ENCODE measurements around the gene LDLRAD3. TPM values are rescaled to one million over a fixed set of nuclear protein-coding genes. Genes with fewer than 3 reads are reported as not detected.
"Not testable (repeated sequence)": the region's sequence is repeated elsewhere in the genome, so short reads cannot be mapped to it uniquely, and the experiment has no call there.

The LDLRAD3 gene
- total RNA-seq, 2 donors from 2014 or later: 30.8 to 42.5 TPM

DNA sequence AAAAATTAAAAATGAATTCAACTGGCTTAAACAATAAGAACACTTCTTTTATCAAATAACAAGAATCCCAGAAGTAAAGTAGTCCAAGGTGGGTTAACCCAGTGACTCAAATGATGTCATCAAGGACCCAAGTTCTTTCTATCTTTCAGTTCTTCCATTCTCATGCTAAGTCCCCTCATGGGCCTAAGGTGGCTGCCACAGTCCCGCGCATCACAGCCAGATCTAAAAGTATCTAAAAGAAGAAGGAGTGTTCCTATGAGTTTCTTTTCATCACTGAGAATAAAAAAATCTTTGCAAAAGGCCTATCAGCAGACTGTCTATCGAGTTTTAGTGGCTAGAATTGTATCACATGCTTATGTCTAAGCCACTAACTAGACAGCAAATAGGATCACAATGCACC is 37.2 kb upstream of the LDLRAD3 start:
- 86% methylated on average over 3 of the region's 3 CpGs for WGBS
- intact Hi-C loops (cut with DNase I): no loop called here

DNA sequence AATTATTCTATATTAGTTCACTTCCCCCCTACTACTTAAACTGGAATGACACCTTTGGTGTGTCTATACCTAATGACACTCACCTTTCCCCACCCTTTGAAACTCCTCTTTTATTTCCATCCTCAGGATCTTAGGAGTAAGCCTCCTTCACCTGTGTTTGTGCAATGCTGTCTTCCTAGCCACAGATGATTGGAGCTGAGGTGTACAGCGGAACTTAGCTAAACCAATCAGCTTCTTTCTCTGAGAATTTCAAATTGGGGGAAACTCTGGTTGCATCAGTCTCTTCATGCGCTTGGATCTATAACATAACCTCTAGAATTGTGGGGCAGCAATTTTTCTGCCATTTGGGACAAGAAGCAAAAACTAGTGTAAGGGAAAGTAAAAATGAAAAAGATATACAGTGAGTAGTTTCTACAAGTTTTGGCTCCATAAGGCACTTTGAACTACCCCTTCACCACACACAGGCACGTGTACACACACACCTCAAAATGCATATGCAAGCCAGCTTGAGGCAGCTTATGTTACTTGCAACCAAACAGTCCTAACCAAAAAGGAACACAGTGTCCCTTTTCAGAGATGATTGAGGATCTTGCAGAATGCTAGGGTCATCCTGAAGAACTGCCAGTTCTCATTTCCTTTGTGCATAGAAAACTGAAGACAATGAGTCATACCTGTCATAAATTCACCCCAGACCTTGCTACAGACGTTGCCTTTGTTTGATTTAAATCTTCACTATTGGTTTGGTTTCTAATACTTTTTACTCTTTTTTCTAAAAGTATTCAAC is 36.0 kb upstream of the LDLRAD3 start:
- intact Hi-C loops (cut with DNase I): no loop called here
- Histone ChIP-seq H3K4me3 (no peak overlapping the region), H3K27ac (peak overlapping the region; percentile 75 to 86), H3K4me1 (replicated peaks) (peaks cover 5% of the 10 kb centered on the region), H3K27me3 (replicated peaks; ENCODE audit: insufficient read depth) (no peaks in the 10 kb centered on the region), H3K36me3 (no peaks in the 10 kb centered on the region), H3K9me3 (no peaks in the 10 kb centered on the region)
- TF ChIP-seq POLR2AphosphoS5 (IDR thresholded peaks at IDR 0.05) (peak; percentile 99), POLR2A (IDR thresholded peaks at IDR 0.05) (no peak)
- 35% methylated on average over 4 of the region's 4 CpGs for WGBS
- DNase-seq (ENCODE audit: low spot score): peak; percentile 90

More for the DNA sequence above, 37.2 kb upstream of the LDLRAD3 start:
- peak overlapping the region in 1 of 2 donors; percentile 86 for H3K27ac ChIP-seq
- no peaks in the 10 kb centered on the region for H3K27me3 ChIP-seq (replicated peaks; ENCODE audit: insufficient read depth)
- H3K4me3 ChIP-seq: no peak overlapping the region
- no peak for DNase-seq (ENCODE audit: low spot score)
- peaks cover 5% of the 10 kb centered on the region for H3K4me1 ChIP-seq (replicated peaks)
- H3K36me3 ChIP-seq: no peaks in the 10 kb centered on the region
- TF ChIP-seq, protein P1, sequence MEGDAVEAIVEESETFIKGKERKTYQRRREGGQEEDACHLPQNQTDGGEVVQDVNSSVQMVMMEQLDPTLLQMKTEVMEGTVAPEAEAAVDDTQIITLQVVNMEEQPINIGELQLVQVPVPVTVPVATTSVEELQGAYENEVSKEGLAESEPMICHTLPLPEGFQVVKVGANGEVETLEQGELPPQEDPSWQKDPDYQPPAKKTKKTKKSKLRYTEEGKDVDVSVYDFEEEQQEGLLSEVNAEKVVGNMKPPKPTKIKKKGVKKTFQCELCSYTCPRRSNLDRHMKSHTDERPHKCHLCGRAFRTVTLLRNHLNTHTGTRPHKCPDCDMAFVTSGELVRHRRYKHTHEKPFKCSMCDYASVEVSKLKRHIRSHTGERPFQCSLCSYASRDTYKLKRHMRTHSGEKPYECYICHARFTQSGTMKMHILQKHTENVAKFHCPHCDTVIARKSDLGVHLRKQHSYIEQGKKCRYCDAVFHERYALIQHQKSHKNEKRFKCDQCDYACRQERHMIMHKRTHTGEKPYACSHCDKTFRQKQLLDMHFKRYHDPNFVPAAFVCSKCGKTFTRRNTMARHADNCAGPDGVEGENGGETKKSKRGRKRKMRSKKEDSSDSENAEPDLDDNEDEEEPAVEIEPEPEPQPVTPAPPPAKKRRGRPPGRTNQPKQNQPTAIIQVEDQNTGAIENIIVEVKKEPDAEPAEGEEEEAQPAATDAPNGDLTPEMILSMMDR (IDR thresholded peaks at IDR 0.05): no peak
- TF ChIP-seq POLR2A (IDR thresholded peaks at IDR 0.05): no peak
- TF ChIP-seq POLR2AphosphoS5 (IDR thresholded peaks at IDR 0.05): no peak
- H3K9me3 ChIP-seq: no peaks in the 10 kb centered on the region

DNA sequence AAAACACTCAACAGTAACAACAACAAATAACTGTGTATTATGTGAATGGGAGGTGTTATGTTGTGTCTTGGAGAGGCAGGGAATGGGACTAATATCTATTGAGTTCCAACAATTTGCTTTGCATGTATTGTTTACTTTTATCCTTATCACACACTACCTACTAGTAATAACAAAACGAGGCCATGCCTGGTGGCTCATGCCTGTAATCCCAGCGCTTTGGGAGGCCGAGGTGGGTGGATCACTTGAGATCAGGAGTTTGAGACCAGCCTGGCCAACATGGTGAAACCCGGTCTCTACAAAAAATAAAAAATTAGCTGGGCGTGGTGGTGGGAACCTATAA is 35.5 kb upstream of the LDLRAD3 start:
- DNase-seq (ENCODE audit: low spot score): peak; percentile 31

DNA sequence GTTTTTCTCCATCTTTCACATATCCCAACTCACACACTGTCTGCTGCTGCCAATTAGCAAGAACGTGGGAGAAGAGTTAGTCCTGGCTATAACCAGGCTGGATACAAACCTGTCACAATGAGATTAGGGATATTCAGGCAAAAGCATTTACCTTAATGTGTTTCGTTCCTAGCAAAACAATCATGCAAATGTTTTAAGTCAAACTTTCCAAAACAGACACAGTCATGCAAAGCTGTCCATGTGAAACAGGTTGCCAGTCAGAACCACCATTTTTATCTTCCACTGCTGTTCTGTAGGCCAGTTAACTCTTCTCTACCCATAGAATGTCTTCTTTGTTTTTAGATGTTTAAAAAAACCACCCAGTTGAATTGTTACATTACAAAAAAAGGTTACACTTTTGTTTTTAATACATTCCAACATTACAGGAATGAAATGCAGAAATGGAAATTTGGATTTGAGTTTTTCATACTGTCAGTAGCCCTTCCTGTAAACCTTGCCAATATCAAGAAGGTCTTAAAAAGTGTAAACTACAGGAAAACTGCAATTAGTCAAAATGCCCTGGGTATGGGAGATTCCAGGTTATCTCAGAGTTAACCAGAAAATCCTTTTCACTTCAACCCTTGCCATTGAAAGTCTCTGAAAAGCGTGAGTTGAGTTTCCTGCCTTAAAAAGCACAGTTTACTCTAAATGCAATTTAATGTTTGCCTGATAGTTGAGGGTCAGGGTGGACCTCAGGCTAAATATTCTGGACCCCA is 34.2 kb upstream of the LDLRAD3 start:
- Histone ChIP-seq H3K27me3 (replicated peaks; ENCODE audit: insufficient read depth) (no peaks in the 10 kb centered on the region), H3K4me3 (no peak overlapping the region), H3K27ac (peak overlapping the region; percentile 75 to 86), H3K36me3 (no peaks in the 10 kb centered on the region), H3K9me3 (no peaks in the 10 kb centered on the region), H3K4me1 (replicated peaks) (peaks cover 5% of the 10 kb centered on the region)
- 60% methylated on average over 3 of the region's 3 CpGs for WGBS
- TF ChIP-seq, protein P1 (IDR thresholded peaks at IDR 0.05): no peak
- TF ChIP-seq POLR2AphosphoS5 (IDR thresholded peaks at IDR 0.05): no peak
- no peak for TF ChIP-seq POLR2A (IDR thresholded peaks at IDR 0.05)
- DNase-seq (ENCODE audit: low spot score): no peak
- intact Hi-C loops (cut with DNase I): no loop called here

More for the DNA sequence above, 35.5 kb upstream of the LDLRAD3 start:
- H3K4me3 ChIP-seq; H3K9me3 ChIP-seq; H3K4me1 ChIP-seq (replicated peaks); H3K36me3 ChIP-seq; H3K27me3 ChIP-seq (replicated peaks; ENCODE audit: insufficient read depth); intact Hi-C loops (cut with DNase I): not testable (repeated sequence)
- WGBS: 50% methylated on average over 5 of the region's 5 CpGs
- H3K27ac ChIP-seq: peak overlapping the region; percentile 75 to 86

DNA sequence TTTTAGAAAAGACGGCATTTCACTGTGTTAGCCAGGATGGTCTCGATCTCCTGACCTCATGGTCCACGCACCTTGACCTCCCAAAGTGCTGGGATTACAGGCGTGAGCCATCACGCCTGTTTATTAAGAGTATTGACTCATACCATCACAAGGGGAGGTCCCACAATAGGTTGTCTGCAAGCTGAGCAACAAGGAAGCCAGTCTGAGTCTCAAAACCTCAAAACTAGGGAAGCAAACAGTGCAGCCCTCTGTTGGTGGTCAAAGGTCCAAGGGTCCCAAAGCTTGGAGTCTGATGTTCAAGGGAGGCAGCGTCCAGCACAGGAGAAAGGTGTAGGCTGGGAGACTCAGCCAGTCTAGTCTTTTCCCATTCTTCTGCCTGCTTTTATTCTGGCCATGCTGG is 32.8 kb upstream of the LDLRAD3 start:
- Histone ChIP-seq H3K27ac (no peak overlapping the region), H3K4me3 (no peak overlapping the region), H3K4me1 (replicated peaks) (peaks cover 5% of the 10 kb centered on the region), H3K27me3 (replicated peaks; ENCODE audit: insufficient read depth) (no peaks in the 10 kb centered on the region), H3K36me3 (no peaks in the 10 kb centered on the region), H3K9me3 (no peaks in the 10 kb centered on the region)
- no peak for DNase-seq (ENCODE audit: low spot score)
- WGBS: 96% methylated on average over 6 of the region's 6 CpGs
- TF ChIP-seq, protein P1 (IDR thresholded peaks at IDR 0.05): no peak
- TF ChIP-seq POLR2A (IDR thresholded peaks at IDR 0.05): no peak
- TF ChIP-seq POLR2AphosphoS5 (IDR thresholded peaks at IDR 0.05): no peak
- intact Hi-C loops (cut with DNase I): no loop called here

Data from prostate gland (tissue), 2 donors.